Measurements from ENCODE around the gene ODF2L.
"Not testable (repeated sequence)": the region's sequence is repeated elsewhere in the genome, so short reads cannot be mapped to it uniquely, and the experiment has no call there.

The ODF2L gene

DNA sequence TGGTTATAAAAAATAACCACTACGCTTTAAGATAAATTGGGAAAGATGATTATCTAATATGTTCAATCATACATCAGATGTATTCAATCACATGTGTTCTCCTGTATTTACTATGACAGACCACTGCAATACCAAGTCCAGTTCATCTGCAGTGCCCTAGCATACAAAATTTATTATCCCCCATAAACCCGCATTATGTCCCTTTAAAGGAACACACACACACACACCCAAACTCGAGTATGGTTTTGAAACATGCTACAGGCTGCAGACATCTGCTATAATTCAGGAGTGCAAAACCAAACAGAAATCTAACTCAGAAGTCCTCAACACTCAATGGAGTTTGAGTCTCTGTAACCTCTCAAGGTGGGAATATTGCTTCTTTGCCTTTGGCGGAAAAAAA, 14.9 kb downstream of the ODF2L start:
- DNase-seq = no peak

DNA sequence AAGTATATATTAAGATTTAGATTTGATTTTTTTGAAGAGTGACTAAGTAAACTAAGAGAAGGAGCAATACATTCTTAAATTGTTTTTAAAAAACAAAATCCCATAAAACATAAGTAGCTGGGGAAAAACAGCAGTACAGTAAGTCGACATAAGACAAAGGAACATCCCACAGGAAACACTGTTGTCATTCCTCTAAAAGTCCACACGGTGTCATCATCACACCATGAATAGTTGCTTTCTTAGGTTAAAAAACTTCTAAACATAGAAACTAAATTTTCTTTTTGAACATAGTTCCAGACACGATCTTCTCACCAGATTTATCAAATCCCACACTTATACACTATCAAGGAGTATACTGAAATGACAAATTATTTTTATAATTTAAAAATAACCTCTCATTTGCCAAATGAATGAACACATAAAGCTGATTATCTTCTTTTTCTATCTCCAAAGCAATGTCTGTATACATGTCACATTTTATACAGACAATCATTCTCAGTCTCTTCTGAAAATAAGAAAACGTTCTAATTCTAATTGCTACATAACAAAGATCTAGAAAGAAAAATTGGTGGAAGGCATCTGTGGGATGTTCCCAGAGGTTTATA, 15.8 kb downstream of the ODF2L start:
- peak; percentile 68 for DNase-seq

GRCh38 chr1:86378813-86379212, 17.3 kb downstream of the ODF2L start:
- no peak for DNase-seq

- DNase-seq = no peak
Observed at GRCh38 chr1:86377341-86377740, 18.8 kb downstream of the ODF2L start.

DNA sequence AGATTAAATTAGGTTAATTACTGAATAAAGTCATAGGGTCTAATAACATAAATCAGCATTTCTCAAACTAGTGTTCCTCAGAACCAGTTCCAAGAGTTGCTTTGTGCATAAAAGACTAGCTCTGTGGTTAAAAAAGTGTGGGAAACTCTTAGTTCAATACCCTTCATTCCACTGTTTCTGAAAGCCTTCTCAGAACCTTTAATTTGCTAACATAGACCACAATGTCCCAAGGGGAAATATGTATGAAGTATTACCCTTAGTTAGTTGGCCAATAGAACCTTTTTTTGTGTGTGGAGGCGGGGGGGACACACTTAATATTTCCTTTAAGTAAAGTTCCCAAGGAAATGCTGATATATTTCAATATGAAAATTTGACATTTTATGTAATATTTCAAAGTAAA, 20.4 kb downstream of the ODF2L start:
- no peak for DNase-seq

- no peak for DNase-seq
Observed at GRCh38 chr1:86370601-86371022, 25.5 kb downstream of the ODF2L start.

DNA sequence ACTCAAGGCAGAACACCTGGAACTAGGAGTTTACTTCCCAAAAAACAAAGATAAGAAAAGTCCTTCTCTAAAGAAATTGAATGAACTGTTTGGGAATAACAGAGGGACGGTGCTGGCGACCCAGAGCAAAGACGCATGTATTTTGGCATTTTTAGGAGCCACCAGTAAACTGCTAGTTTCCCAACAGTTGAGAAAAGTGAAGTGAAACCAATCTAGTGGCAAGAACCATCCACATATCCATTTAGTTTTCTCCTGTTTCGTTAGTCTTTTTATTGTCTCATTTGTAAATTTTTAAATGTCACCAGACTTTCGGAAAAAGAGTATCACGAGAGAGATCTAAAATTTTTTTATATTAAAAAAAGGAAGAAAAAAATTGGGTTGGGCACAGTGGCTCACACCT, 30.2 kb downstream of the ODF2L start:
- DNase-seq = peak; percentile 62

DNA sequence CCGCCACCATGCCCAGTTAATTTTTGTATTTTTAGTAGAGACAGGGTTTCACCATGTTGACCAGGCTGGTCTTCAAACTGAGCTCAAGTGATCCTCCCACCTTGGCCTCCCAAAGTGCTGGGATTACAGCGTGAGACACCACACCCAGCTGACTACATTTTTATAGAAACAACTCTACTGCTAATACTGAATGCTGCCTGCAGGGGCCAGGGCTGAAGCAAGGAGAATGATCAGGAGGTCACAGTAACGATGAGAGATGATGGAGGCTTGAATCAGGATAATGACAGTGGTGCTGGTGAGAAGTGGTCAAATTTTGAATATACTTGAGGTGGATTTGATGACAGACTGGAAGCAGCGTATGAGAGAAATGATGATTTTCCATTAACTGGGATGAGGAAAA, 33.3 kb downstream of the ODF2L start:
- no peak for DNase-seq

- no peak for DNase-seq
Observed at GRCh38 chr1:86357796-86358195, 38.3 kb downstream of the ODF2L start.

- no peak for DNase-seq
Observed at GRCh38 chr1:86356247-86356646, 39.9 kb downstream of the ODF2L start.

DNA sequence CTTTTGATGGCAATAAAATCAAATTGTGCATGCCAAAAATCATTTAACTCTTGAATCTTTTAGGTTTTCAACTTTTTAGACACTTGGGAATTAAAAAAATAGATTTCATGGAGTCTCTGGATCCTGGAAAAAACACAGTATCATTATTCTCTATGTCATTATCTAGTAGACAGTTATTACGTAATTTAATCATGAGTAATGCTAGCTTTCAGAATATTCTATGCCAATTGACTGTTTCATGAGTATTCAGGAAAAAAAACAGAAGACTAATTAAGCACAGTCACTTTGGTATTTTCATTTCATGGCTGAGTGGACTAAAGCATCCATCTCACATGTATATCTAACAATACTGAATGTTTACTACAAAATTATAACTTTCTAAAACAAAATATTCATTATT, 44.0 kb downstream of the ODF2L start:
- DNase-seq = peak; percentile 9

DNA sequence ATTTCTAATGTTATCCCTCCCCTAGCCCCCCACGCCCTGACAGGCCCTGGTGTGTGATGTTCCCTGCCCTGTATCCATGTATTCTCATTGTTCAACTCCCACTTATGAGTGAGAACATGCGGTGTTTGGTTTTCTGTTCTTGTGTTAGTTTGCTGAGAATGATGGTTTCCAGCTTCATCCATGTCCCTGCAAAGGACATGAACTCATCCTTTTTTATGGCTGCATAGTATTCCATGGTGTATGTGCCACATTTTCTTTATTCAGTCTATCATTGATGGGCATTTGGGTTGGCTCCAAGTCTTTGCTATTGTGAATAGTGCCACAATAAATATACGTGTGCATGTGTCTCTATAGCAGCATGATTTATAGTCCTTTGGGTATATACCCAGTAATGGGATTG, 45.9 kb downstream of the ODF2L start:
- not testable (repeated sequence) for DNase-seq

GRCh38 chr1:86346388-86346787, 49.7 kb downstream of the ODF2L start:
- no peak for DNase-seq

DNA sequence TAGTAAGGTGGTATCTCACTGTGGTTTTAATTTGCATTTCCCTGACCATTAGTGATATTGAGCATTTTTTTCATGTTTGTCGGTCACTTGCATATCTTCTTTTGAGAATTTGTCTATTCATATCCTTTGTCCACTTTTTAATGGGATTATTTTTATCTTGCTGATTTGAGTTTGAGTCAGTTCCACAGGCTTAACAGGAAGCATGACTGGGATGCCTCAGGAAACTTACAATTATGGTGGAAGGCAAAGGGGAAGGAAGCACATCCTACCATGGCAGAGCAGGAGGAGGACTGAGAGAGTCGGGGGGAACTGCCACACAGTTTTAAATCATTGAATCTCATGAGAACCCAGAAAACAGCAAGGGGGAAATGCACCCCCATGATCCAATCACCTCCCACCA, 51.1 kb downstream of the ODF2L start:
- DNase-seq = no peak

GRCh38 chr1:86339906-86340305, 56.2 kb downstream of the ODF2L start:
- no peak for DNase-seq

DNA sequence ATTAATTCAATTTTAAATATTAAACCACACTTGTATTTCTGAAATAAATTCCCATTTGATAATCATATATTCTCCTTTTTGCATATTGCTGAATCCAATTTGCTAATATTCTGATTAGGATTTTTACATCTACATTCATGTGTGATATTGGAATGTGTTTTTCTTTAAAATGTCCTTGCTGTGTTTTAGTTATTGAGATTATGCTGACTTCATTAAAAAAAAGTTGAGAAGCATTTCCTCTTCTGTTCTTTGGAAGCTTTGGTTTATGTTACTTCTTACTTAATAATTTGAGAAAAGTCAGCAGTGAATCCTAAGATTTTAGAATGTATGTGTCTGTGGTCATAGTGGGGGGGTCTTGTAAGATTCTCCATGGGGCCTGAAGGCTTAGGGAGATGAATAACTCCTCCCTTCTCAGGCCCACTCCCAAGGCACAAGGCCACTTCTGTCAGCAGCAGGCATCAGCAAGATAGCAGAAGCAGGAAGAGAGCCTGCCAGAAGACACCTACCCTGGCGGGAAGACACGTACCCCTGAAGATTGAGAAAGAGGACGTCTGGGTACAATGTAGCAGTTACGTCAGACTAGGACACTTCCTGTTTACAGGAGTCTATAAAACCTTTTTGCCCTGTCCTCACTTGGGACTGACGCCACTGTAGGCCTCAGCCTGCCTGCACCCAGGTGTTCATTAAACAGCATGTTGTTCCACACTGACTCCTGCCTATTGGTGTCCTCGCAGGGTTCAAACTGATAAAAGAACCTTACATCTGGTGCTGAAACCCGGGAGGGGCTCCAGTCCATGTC, 56.9 kb downstream of the ODF2L start:
- peak; percentile 67 for DNase-seq

DNA sequence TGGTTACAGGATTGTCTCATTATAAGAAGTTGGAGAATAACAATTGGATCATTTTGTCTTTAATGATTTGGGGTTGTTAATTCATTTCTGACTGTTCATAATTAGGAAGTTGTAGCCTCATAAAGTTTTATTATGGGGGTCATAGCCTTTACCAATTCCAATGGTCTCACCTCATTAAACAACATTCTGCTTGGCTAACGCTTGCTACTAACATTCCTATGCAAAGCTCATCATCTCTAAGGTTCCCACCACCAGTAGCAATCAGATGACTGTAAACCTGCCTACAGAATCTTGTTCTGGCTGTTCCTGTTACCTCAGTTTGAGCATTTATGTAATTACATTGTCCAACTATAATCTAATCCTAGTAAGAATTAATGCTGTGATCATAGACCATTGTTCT, 60.2 kb downstream of the ODF2L start:
- DNase-seq = no peak

DNA sequence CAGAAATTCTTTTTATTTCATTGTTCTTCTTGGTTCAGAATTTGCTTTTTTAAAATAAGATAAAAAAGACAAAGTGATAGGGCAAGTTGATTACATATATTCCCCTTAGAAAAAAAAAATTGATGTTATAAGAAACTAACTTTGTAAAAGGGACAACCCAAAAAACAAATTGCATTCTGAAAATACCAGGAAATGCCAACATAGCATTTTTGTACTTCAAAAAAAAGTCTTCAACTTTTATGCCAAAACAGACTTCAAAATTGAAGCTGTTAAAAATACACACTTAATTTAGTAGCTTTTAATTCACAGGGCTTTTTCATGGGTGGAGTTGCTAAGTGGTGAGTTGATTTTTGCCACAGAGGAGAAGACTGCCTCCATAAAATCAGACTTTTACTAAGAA, 70.9 kb downstream of the ODF2L start:
- DNase-seq = no peak

- DNase-seq = peak; percentile 31
Observed at GRCh38 chr1:86324130-86324822, 71.8 kb downstream of the ODF2L start.

- DNase-seq = no peak
Observed at GRCh38 chr1:86322241-86322640, 73.9 kb downstream of the ODF2L start.

DNA sequence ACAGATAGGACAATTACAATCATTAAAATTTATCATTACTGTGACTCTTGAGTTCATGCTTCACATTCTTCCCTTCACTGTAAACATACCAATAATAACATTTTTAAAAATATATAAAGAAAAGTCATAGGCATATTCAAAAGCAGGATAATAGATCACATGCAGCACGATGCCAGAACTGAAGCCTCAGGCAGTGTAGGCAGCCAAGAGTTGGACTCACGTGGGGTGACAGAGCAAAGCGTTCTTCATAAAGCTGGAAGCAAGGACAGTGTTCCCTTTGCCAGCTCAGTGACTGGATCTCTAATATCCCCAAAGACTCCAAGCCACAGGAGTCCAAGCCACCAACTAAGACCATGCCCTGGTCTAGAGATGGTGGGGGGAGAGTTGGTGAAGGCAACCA, 77.7 kb downstream of the ODF2L start:
- no peak for DNase-seq

DNA sequence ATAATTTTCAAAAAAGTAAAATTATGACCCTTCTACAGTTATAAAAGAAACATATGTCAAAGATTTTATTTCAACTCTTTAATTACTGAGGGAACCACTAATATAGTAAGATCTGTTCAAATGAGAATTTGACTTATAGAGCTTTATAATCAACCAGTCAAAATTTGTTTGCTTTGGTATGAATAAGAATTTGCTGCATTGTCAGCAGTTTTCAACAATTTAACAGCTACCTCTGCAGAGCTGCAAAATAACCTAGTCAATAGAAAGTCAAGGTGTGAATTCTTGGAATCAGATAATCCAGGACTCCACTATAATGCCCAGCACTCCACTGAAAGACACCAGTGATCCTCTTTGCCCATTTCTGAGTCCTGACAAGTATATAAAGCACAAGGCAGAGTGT, 78.2 kb downstream of the ODF2L start:
- no peak for DNase-seq

- no peak for DNase-seq
Observed at GRCh38 chr1:86305731-86306130, 90.4 kb downstream of the ODF2L start.

- no peak for DNase-seq
Observed at GRCh38 chr1:86303041-86303690, 93.0 kb downstream of the ODF2L start.
